ENCODE measurements around the gene CARD10.
"Not testable (repeated sequence)": the region's sequence is repeated elsewhere in the genome, so short reads cannot be mapped to it uniquely, and the experiment has no call there.

Gene CARD10

DNA sequence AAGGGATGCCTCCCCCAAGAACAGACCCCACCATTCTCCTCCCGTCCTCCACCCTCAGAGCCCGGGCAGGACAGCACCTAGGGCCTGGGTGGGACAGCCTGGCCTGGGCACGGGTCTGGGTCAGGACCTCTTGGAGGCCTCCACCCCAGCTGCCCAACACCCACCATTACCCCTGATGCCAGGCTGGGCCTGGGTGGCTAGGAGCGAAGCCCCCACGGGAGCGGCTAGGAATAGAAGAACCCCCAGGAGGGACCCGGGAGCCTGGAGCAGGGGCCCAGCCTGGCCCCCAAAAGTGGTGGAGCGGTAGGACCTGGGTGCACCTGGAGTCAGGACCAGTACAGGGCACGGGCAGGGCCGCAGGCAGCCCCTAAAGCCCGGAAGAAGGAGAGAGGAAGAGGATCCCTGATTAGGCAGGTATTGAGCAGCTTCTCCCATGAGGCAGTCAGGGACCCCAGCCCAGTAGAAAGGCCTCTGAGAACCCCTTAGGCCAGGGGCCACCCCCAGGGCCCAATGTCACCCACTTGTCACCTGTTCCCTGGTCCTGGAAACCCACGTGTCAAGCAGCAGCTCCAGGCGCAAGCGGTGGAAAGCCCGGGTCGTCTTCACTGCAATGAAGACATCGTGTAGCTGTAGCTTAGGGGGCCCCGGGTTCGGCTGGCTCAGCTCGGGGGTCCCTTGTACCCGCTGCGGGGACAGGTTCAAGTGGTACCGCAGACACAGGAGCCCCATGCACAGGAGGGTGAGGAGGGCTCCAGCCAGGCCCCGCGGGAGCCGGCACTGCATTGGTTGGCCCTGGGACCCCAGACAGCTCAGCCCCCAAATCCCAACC, 33.6 kb downstream of the CARD10 start:
- DNase-seq (ENCODE audit: low spot score): no peak

DNA sequence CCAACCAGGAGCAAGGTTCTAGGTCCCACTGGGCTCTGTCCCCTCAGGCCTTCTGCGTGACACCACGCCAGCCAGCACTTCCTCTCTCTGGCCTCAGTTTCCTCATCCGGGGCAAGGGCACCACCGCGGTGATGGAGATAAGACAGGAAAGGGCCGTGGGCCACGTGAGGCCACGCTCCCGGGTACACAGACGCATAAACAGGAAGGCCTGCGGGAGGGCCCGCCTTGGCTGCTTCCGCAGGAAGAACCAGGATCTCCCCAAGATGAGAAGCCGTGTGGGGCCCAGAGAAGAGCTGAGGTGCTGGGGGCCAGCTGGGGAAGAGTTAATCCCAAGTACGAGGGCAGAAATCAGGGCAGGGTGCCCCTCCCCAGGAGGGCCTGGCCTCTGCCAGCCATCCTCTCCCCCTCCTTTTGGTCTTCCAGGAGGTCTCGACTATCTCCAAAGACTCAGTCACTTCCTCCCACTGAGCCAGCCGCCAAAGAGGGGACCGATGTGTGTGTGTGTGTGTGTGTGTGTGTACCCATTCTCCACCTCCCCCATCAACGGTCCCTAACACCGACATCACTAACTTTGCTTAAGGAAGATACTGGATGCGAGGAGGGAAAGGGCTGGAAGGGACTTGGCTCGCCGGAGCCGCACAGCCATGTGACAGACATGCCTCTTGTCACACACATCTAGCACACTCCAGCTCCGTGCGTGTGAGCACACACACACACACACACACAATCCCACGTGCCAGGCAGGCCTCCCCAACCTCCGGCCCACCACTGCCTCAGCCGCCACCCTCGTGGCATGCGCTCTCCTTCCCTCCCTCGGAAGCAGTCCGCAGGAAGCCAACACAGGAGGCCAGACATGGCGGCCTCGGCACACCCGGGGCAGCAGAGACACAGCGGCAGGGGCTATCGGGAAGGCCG, 34.5 kb downstream of the CARD10 start:
- no peak for DNase-seq (ENCODE audit: low spot score)

DNA sequence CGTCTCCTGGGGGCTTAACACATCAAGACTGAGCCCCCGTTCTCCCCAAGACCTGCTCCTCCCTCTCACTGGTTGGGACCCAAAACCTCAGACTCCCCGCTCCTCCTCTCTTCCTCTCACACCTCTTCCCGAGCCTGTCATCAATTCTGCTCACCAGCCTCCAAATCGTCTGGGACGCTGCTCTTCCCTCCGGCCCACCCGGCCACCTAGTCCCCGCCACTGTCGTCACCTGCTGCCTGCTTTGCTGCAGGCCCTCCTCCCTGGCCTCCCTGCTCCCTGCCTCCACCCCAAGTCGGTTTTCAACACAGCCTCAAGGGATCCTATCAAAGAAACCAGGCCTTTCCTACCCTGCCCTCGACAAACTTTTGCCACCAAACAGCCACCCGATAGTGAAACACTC, 36.2 kb downstream of the CARD10 start:
- no peak for DNase-seq (ENCODE audit: low spot score)

DNA sequence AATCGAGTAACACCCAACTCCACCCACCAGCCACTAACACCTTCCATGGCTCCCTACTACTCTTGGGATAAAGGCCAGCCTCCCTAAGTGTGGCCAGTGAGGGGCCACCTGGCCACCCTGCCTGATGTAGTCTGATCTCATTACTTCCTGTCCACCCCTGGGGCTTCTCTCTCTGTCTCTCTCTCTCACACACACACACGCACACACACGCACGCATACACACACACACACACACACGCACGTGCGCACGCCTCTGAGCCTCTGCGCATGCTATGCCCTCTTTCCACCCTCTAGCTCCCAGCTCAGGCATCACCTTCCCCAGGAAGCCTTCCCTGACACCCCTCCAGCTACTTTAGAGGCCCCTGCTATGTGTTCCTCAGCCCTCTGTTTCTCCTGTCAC, 37.0 kb downstream of the CARD10 start:
- DNase-seq (ENCODE audit: low spot score): no peak

DNA sequence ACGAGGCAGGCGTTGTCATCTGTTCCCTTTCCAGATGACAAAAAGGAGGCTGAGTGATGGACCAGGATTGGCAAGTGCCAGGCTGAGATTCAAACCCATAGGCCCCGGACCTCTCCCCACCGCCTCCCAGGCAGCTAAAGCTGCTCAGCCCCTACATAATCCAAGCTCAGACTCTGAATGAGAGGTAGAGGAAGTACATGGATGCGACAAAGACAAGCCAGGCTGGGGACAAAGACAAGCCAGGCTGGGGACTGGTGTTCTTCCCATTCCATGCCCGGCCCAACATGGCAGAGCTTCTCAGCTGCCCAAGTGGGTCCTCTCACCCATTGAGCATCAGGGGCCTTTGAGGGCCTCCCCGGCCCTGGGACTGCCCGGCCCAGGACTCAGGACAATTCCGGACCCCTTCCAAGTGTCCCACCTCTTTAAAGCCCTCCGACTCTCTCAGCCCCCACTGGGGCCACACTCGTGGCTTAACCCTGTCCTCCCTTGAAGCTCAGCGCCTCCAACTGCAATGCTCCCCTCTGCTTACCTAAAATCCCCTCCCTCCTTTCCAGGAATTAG, 37.8 kb downstream of the CARD10 start:
- no peak for DNase-seq (ENCODE audit: low spot score)

DNA sequence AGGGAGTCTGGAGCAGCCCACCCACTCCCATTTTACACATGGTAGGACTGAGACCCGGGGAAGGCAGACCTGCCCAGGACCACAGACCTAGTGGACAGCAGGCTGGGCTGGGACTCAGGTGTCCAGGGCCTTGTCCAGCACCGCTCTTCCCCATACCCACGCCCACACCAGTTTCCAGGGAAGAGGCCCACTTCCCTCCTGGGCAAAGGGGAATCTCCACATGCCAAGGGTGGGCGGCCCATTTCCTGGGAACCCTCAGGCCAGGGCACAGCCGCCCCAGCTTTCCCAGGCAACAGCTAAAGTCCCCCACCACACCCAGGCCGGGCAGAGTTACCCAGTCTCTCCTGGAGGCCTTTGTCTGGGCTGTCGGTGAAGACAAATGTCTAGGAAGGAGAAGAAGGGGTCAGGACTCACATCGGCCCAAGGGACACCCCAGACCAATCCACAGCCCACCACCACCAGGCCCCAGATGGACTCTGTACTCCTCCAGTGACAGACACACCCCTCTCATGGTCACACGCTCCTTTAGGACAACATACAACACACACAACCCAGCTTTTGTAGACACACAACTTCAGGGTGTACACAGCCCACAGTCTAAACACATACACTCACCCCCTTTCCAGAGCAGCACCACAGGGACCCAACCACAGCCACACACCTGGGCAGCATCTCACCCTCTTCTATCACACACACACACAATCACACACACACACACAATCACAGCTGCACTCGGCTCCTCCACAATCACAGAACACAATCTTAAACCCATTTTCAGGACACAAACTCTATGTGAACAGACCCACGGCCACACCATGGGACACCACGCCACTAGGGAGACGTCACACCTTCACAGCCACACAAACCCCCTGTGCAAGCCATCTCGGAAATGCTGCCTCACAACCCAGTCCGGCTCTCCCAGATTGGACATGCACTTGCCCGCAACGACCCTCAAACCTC, 38.5 kb downstream of the CARD10 start:
- DNase-seq (ENCODE audit: low spot score): no peak

DNA sequence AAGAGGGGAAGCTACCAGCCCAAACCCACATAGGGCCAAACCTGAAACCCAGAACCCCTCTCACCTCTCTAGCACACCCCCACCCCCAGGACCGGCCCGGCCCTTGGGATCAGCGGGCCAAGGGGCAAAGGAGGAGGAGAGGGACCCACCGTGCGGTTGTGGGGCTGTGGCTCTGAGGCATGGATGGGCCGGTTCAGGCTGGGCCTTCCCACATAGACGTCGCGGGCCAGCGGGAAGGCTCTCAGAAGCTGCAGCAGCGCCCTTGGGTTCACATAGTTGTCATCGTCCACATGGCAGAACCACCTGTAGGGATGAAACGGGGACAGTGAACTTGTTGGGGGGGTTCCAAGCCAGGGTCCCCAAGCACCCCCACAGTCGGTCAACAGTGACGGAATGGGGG, 40.0 kb downstream of the CARD10 start:
- DNase-seq (ENCODE audit: low spot score): no peak

DNA sequence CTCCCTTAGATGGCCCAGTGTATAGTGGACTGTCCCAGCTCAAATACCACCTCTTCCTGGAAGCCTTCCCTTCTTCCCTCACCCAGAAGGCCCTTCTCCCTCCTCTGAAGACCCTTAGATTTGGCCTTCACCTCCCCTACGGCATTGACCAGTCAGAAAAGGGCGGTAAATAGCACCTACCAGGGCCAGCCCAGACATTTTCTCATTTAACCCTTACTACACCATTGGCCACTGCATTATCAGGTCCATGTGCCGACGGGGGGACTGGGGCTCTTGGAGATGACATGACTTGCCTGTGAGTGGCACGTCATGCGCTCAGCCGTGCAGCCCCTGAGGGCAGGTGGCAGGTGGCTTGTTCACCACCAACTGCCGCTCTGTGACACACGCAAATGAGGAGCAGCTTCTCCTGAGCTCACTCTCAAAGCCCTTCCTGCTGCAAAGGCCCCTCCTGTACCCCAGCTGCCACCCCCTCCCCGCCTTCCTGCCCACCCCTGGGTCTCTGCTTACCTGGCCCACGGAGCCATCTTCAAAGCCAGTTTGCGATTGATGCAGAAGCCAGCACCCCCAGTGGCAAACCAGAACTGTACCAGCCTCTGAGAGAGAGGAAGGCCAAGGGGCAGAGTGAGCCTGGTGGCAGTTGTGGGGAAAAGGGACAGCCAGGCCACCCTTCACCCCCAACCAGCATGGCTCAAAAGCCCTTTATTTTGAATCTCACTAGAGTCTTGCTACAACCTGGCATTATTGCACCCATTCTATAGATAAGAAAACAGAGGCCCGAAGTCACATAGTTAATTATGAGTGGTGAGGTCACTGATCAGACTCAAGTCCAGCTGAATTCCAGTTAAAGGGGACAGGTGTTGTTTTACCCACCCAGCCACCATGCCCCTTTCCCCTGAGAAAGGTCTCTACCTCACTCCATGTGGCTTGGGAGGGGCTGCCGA, 42.6 kb downstream of the CARD10 start:
- no peak for DNase-seq (ENCODE audit: low spot score)

DNA sequence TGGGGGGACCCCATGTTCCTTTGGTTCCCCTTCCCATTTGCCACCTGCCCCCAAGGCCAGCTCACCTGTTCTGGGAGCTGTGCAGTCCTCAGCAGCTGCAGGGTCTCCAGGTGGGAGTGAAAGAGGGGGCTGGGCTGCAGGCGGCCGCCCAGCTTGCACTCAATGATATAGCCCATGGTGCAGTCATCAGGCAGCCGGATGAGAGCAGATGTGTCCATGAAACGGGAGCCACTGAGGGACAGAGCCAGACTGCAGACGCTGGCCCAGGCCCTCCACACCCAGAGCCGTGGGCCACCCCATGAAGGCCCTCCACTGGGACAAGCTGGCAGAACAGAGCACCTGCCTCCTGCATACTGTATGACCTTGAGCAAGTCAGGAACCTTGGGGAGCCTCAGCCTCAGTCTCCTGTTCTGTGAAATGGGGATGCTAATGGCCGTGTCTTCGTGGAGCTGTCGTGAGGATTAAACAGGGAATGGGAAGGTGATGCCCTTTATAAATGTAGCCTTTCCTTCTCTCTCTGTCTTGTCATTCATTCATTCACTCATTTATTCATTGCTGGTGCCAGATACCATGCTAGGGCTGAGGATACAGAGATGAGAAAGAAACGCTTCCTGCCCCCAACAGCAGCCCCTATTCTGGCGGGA, 44.6 kb downstream of the CARD10 start:
- DNase-seq (ENCODE audit: low spot score): no peak

DNA sequence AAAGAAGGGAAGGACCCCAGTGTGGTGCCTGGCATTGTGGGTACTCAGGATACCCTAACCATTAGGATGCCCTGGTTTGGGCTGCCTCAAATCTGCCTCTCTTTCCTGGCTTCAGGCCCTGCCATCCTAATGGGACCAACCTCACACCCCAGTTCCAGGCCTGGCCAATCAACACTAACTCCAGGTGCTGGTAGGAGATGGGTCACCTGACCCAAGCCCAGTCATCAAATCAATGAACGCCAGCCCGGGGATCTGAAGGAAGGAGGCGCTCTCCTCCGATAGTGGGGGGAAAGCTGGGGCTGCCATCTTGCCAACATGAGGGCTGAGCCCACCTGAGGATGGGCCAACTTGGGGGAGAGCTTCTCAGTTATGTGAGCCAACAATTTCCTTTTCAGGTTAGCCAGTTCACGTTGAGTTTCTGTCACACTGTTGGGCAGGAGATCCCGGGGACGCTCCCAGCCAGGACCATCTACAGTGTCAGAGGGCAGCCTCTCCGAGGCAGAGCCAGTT, 45.7 kb downstream of the CARD10 start:
- DNase-seq (ENCODE audit: low spot score): no peak

DNA sequence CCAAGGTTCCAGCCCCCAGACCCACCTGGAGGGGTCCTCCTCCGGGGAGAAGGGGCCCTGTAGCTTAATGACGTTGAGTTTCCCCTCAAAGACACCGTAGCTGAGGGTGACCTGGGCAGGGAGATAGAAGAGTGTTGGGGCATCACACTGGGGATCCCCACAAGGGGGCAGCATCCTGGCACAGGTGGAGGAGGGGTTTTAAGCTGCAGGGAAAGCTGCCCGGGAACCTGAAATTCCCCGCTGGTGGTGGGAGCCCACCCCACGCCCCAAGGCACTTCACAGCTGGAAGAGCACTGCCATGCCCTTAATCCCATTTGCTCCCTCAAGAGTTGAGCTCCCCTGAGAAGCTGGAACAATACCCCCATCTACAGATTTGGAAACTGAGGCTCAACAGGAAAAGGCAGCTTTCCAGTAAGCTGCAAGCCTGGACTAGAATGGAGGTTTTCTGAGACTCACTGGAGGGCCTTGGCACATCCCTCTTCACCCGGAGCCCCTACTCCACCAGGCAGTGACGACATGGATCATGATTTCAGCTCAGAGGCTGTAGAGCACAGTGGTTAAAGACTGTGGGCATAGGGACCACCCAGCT, 46.7 kb downstream of the CARD10 start:
- DNase-seq (ENCODE audit: low spot score): peak; percentile 72

DNA sequence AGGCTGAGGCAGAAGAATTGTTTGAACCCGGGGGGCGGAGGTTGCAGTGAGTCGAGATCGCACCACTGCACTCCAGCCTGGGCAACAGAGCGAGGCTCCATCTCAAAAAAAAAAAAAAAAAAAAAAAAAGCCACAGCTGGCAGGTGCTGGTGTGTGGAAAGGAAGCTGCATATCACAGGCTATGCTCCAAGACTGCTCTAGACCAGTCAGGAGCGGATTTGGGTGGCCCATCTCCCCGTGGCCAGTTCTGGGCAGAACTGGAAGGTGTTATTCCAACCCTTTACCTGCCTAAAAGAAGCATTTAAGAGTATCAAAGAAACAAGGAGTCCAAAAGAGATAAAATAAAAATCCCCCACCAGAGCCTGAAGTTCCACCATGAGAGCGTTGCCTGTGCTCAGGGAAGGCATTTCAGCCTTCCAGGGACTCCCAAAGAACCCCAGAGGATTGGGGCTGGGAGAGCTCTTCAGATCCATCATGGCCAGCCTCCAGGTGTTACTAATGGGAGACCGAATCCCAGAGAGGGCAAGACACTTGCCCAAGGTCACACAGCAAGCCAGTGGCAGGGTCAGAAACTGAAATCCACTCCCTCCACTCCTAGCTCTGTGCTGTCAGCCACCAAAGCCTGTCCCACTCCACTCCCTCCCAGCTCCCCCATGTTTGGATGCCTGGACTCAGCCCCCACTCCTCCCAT, 47.3 kb downstream of the CARD10 start:
- DNase-seq (ENCODE audit: low spot score): no peak

DNA sequence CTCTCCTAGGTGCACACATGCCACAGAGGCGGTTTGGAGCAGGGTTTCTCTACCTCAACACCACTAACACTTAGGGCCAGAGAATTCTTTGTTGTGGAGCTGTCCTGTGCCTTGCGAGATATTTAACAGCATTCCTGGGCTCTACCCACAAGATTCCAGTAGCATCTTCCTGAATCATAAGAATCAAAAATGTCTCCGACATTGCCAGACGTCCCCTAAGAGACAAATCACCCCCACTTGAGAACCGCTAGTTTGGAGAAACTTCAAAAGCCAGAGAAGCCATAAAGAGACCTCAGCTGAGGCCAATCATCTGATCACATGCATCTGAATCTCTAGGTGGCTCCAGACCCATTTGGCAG, 49.1 kb downstream of the CARD10 start:
- no peak for DNase-seq (ENCODE audit: low spot score)

DNA sequence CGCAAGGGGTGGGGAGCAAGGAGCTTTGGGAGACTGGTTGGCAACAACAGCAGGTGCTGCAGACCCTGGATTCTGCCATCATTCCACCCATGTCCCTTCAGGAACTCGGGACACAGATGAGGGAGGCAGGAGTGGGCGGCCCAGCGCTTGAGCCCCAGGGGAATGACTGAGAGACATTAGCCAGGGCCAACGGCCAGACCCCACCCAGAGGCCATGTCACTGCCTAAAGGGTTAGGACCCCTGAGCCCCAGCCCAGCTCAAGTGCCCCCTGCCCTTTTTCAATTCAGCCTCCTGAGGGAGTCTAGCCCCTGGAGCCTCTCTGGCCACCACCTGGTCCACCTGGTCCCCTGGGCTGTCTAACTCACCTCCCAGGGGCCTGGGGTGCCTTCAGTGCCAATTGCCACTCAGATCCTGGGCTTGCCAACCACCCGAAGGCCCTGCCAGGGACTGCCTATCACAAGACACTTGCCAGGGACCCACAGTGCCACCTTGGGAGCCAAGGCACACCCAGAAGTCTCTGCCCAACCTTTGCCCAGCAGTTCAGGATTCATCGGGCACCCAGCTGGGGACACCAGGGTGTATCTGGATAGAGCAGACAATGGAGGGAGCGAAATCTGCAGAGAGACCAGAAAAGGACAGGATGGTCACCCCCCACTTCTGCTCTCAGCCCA, 49.7 kb downstream of the CARD10 start:
- no peak for DNase-seq (ENCODE audit: low spot score)

DNA sequence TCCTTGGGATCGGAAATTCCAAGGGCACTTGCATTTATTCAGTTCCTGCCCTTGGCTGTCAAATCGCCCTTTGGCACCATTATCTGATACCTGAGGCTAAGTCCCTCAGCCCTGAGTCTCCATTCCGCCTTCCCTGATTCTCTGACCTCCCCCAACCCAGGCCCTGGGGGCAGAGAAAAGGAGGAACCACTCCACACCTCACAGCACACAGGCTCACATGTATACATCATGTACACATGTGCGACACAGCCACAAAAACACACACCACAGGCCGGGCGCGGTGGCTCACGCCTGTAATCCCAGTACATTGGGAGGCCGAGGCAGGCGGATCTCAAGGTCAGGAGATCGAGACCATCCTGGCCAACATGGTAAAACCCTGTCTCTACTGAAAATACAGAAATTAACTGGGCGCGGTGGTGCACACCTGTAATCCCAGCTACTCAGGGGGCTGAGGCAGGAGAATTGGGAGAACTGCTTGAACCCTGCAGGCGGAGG, 51.0 kb downstream of the CARD10 start:
- not testable (repeated sequence) for DNase-seq (ENCODE audit: low spot score)

DNA sequence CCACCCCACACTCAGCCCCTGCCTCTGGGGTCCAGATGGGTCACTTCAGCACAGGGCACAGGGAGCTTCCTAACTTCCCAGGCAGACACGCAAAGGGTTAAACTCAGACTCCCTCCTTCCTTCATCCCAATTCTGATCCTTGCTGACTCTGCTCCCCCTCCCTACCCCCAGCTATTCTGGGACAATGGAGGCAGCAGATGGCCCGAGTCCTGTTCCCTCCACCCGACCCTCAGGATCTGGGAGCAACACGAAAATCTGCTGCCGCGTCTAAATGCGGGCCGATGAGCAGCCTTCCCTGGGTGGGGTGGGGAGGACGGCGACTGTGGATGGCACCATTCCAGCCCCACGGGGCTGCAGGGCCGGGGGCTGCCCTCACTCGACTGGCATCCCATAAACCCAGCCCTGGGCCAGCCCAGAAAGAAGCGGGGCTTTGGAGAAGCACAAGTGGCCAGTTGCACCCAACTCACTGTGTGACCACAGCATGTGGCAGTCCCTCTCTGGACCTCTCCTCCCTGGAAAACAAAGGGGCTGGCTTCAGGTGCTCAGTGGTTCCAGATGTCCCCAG, 51.7 kb downstream of the CARD10 start:
- no peak for DNase-seq (ENCODE audit: low spot score)

DNA sequence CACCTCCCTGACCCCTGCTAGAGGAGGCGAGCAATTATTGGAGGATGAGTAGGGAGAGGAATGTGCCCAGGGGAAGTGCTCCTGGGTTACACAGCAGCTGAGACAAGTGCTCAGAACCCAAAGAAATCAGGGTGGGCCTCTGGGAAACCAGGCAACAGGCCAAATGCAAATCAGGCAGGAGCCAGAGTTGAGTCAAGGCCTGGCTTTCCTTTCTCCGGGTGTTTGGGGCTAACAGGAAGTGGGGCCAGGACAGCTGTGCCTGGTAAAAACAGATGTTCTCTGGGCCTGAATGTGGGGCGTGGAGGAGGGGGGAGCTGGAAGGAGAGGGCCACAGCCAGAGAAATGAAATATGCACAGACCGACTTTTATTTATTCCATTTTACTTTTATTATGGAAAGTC, 55.0 kb downstream of the CARD10 start:
- DNase-seq (ENCODE audit: low spot score): no peak

DNA sequence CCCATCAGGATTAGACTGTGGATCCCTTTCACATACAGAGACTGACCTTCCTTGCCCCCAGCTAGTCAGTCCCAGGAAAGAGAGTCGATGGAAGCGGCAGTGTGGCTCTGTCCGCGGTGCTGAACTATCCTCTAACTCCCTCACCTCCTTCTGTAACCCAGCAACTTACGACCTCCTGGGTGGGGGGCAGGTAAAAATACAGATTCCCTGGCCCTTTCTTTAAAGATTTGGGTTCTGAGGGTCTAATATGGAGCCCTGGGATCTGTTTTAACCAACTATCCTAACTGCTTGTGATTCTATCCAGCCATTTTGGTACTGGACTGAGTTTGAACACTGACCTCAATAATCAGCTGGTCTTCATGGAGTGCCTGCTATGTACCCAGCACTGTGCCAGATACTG, 56.2 kb downstream of the CARD10 start:
- no peak for DNase-seq (ENCODE audit: low spot score)
